Measurements from ENCODE around the gene MAPK1IP1L.
"Not testable (repeated sequence)": the region's sequence is repeated elsewhere in the genome, so short reads cannot be mapped to it uniquely, and the experiment has no call there.

MAPK1IP1L gene

DNA sequence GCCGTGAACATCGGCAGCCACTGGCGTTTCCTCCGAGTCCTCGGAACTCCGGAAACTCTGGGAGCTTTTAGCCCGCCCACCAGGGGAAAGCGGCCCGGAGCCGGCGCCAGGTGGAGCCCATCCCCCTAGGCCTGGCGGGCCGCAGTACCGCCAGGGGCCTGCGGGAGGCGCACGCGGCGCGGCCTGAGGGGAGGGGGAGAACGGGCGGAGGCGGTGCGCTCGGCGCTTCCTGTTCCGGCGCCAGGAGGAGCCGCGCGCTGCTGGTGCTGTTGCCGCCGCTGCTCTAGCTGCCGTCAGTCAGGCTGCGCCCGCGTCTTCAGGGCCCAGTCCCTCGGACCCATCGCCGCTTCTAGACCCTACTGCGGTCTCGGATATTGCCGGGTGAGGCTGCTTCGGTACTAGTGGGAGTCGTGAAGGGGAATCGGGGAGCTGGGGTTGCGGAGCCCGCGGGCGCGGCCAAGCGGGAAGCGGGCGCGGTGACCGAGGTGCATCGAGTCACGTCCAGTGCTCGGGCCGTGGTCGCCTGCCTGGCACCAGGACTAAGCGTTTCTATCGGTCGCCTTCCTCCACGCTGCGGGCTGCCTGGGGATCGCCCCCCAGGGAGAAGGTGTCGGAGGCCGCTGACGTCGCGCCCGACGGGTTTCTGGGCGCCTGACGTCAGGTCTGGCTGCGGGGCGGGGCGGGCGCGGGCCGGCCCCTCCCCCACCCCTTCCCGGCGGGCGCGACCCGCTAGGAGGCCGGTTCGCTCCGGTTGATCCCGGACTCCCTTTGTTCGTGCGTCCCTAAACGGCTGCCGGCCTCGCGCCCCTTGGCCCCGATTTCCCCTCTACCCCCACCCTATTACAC lies at the start of gene MAPK1IP1L:
TSS of gene MAPK1IP1L (plus strand) at position 225 of the 846 bp plus-strand sequence. CDS start 10,037 bp downstream, outside the sequence.
- DNase-seq: peak; percentile 55 to 93 (median 86)

- no peak for DNase-seq
Measured at GRCh38 chr14:55005071-55005470, 46.4 kb upstream of the MAPK1IP1L start.

DNA sequence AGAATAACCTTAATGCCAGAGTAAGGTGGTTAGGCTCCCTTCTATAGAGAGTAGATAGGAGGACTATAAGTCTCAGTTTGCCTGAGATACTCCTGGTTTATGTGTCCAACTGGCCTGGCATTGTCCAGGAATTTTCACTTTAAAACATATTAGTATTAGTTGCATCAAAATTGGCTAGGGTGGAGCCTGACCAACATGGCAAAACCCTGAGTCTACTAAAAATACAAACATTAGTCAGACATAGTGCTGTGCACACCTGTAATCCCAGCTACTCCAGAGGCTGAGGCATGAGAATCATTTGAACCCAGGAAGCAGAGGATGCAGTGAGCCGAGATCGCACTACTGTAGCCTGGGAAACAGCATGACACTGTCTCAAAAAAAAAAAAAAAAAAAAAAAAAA lies 36.4 kb upstream of the MAPK1IP1L start:
- no peak for DNase-seq

GRCh38 chr14:55019968-55020554 lies 31.4 kb upstream of the MAPK1IP1L start:
- no peak for DNase-seq

GRCh38 chr14:55024365-55024764 lies 27.1 kb upstream of the MAPK1IP1L start:
- not testable (repeated sequence) for DNase-seq

- no peak for DNase-seq
Measured at GRCh38 chr14:55025948-55026347, 25.5 kb upstream of the MAPK1IP1L start.

- no peak for DNase-seq
Measured at GRCh38 chr14:55026441-55026792, 25.0 kb upstream of the MAPK1IP1L start.

GRCh38 chr14:55026793-55027561 lies 24.5 kb upstream of the MAPK1IP1L start, which contains the start of the genes SOCS4 and WDHD1:
TSS of gene SOCS4 (plus strand) at chr14:55027236. CDS start at chr14:55043042, 15,806 bp downstream.
TSS of gene WDHD1 (minus strand) at chr14:55027099. CDS start at chr14:55026787, 312 bp downstream.
- peak; percentile 68 to 99 (median 94) for DNase-seq

DNA sequence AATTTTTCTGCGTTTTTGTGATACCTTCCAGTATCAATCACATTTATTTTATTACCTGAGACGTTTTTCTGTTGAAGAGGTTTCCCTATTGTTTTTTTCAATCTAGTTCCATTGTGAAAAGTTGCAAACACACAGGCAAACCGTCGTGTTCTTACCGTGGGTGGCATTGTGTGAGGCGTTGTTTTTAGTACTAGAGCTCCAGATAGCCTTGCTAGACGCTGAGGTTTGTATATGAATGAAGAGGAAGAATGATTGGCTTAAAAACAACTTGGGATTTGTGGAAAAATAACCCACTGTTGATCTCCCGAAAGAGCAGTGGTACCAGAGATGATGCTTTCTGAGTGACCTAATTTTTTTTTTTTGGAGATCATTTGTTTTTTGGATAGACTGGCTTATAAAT lies 23.4 kb upstream of the MAPK1IP1L start:
- DNase-seq: no peak

DNA sequence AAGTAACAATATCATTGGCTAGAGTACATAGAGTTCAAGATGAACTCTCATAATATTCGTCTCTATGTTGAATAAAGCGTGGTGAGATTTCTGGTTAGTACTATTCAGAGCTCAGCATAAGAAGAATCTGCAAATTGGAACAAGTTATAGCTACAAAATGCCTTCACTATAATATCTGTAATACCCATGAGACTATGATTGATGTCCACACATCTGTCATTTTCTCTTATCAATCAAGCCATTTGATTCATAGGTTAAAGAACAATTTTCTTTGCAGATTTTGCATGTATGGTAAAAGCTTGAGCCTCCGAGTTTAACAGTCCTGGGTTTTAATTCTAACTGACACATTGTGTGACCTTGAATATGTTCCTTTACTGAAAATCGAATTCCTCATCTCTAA lies 23.0 kb upstream of the MAPK1IP1L start:
- no peak for DNase-seq

- DNase-seq: no peak
Measured at GRCh38 chr14:55031190-55031589, 20.3 kb upstream of the MAPK1IP1L start.

DNA sequence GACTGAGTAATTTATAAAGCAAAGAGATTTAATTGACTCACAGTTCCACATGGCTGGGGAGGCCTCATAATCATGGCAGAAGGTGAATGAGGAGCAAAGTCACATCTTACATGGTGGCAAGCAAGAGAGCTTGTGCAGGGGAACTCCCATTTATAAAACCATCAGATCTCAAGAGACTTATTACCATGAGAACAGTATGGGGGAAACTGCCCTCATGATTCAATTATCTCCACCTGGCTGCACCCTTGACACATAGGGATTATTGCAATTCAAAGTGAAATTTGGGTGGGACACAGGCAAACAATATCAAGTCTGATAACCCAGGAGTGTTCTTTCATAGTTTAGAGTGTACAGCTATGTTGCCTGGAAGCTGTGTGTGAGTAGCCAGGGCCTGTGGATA lies 13.5 kb upstream of the MAPK1IP1L start:
- not testable (repeated sequence) for DNase-seq

GRCh38 chr14:55038708-55039107 lies 12.7 kb upstream of the MAPK1IP1L start:
- no peak for DNase-seq

GRCh38 chr14:55043528-55043927 lies 7.9 kb upstream of the MAPK1IP1L start:
- no peak for DNase-seq

GRCh38 chr14:55045087-55045486 lies 6.4 kb upstream of the MAPK1IP1L start:
- no peak for DNase-seq

- no peak for DNase-seq
Measured at GRCh38 chr14:55047301-55048053, 4.0 kb upstream of the MAPK1IP1L start.

- no peak for DNase-seq
Measured at GRCh38 chr14:55048900-55049436, 2.5 kb upstream of the MAPK1IP1L start.

GRCh38 chr14:55051165-55051422 lies 353 bp upstream of the MAPK1IP1L start:
- no peak for DNase-seq

DNA sequence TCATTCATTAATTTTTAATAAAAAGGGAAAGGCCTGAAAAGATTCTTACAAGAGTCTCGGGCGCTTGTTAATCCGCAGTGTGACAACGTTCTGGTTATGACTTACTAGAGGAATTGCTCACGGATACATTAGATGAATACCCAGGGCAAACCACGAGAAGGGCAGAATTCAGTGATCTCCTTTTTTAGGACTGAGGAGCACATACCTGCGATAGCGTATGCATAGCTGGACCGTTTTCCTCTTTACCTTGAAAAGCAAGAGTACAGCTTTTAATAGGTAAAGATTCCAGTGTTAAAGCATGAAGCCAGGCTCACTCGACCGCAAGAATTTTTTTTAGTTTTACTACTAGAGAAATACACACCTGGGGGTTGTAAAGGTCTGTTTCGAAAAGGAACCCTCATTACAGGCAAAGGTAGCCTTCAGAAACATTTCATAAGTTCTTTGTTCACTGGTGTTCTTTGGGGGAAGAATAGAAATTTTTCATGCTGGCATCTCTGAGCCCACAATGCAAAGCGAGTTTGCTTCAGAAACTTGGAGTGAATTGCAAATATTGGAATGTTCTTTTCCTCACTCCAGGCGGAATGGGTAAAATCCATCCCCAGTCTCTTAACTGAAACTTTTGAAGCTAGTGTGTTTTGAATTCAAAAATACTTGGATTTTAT lies 953 bp downstream of the MAPK1IP1L start:
- DNase-seq: peak in 1 of 51 donors; percentile 66

DNA sequence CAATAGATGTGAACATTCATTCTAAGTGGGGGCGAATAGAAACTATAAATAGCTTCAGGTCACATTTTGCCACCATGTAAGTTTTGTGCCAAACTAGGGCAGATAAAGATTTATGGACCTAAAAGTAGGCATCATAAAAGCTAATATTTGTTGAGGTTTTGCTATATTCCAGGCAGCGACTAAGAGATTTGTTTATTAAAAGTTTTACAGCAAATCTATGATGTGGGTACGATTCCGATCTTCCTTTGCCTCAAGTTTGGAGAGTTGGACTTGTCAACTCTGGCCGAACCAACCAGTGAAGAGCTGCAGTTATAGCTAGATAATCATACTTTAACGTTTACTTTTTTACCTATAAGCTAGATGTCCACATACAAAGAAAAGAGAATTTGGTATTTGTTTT lies 1.6 kb downstream of the MAPK1IP1L start:
- DNase-seq: no peak

GRCh38 chr14:55053500-55053899 lies 2.1 kb downstream of the MAPK1IP1L start:
- no peak for DNase-seq
